IMR-90 (cell line): ENCODE measurements around the gene SYTL1. TPM values are rescaled to one million over a fixed set of nuclear protein-coding genes. Genes with fewer than 3 reads are reported as not detected.

Experiments used
- ATAC-seq: fragments of 200-7000 bp; cut with Tn5 transposase; 2 replicates; pipeline ENCODE4 v1.9.1; 2020; ENCODE audit warnings: low read depth, mild to moderate bottlenecking, moderate library complexity
- BruUV-seq: library from RNA; stranded (reverse); fragments of 400-500 nt; replicated peaks from 2 replicates; lab custom pipeline; 2021; lab: Mats Ljungman, UMichigan
- CTCF ChIA-PET: fragments of 300-600 bp; formaldehyde crosslinking; extraction: SDS; loops from one replicate; lab custom pipeline; 2021; ENCODE audit warnings: antibody characterized with exemption; lab: Yijun Ruan, JAX
- POLR2A ChIA-PET: fragments of 300-600 bp; sonication (Branson Sonifier 250); formaldehyde crosslinking; loops from one replicate; lab custom pipeline; 2022; ENCODE audit warnings: antibody characterized with exemption; ENCODE audit not compliant: unreplicated experiment; lab: Charles Lee
- DNase-seq: peaks from one replicate; pipeline ENCODE4 v3.0.0; 2013
- H2AFZ ChIP-seq: replicated peaks from 2 replicates; pipeline ENCODE3; 2013; ENCODE audit warnings: low read length, mild to moderate bottlenecking; ENCODE audit not compliant: poor library complexity
- H2AK5ac ChIP-seq: 2 replicates; pipeline ENCODE4 v1.6.1; 2013; ENCODE audit warnings: low read depth, low read length, inconsistent platforms
- H2AK9ac ChIP-seq: replicated peaks from 2 replicates; pipeline ENCODE3; 2013; ENCODE audit warnings: mild to moderate bottlenecking, low read depth, low read length, moderate library complexity; ENCODE audit not compliant: poor library complexity
- H2BK120ac ChIP-seq: 2 replicates; pipeline ENCODE4 v1.6.1; 2013; ENCODE audit warnings: low read depth, low read length, inconsistent platforms
- H2BK15ac ChIP-seq: 3 replicates; pipeline ENCODE4 v1.6.1; 2013; ENCODE audit warnings: low read depth, low read length, inconsistent platforms
- H2BK20ac ChIP-seq: 2 replicates; pipeline ENCODE4 v1.6.1; 2013; ENCODE audit warnings: low read depth, mild to moderate bottlenecking, inconsistent platforms, low read length, moderate library complexity
- H2BK5ac ChIP-seq: 2 replicates; pipeline ENCODE4 v1.6.1; 2013; ENCODE audit warnings: mild to moderate bottlenecking, low read depth, low read length, inconsistent platforms; ENCODE audit not compliant: poor library complexity, severe bottlenecking
- H3K14ac ChIP-seq: replicated peaks from 2 replicates; pipeline ENCODE4 v1.6.1; 2013; ENCODE audit warnings: low read depth, low read length, inconsistent platforms
- H3K18ac ChIP-seq: 2 replicates; pipeline ENCODE4 v1.6.1; 2013; ENCODE audit warnings: low read depth, low read length, control low read depth
- H3K23ac ChIP-seq: 2 replicates; pipeline ENCODE4 v1.6.1; 2013; ENCODE audit warnings: low read depth, low read length, inconsistent platforms
- H3K27ac ChIP-seq: 2 replicates; pipeline ENCODE4 v1.5.1; 2013; ENCODE audit warnings: mild to moderate bottlenecking, control low read depth, low read length; ENCODE audit not compliant: insufficient read depth
- H3K27me3 ChIP-seq: 2 replicates; pipeline ENCODE4 v1.6.1; 2013; ENCODE audit warnings: low read length; ENCODE audit not compliant: control insufficient read depth, insufficient read depth
- H3K36me3 ChIP-seq: 2 replicates; pipeline ENCODE4 v1.6.1; 2013; ENCODE audit warnings: low read length, mixed read lengths; ENCODE audit not compliant: control insufficient read depth, insufficient read depth
- H3K4ac ChIP-seq: 2 replicates; pipeline ENCODE4 v1.6.1; 2013; ENCODE audit warnings: low read depth, low read length, inconsistent platforms
- H3K4me1 ChIP-seq: 2 replicates; pipeline ENCODE4 v1.6.1; 2013; ENCODE audit warnings: low read length, mixed read lengths; ENCODE audit not compliant: control insufficient read depth, insufficient read depth
- H3K4me2 ChIP-seq: 2 replicates; pipeline ENCODE4 v1.6.1; 2013; ENCODE audit warnings: low read depth, mild to moderate bottlenecking, control low read depth, low read length, moderate library complexity
- H3K4me3 ChIP-seq: 2 replicates; pipeline ENCODE4 v1.5.1; 2013; ENCODE audit warnings: low read depth, mild to moderate bottlenecking, control low read depth, low read length, moderate library complexity; ENCODE audit not compliant: insufficient read depth
- H3K56ac ChIP-seq: 2 replicates; pipeline ENCODE4 v1.6.1; 2013; ENCODE audit warnings: low read length, inconsistent platforms; ENCODE audit not compliant: insufficient read depth; ENCODE audit errors: extremely low read depth
- H3K79me1 ChIP-seq, 2 experiments: 2 replicates each; pipeline ENCODE4 v1.6.1; 2013; ENCODE audit warnings: low read length in 2 of 2, inconsistent platforms in 1 of 2, low read depth in 1 of 2
- H3K9ac ChIP-seq: 2 replicates; pipeline ENCODE4 v1.6.1; 2013; ENCODE audit warnings: low read depth, low read length, control low read depth
- H3K9me1 ChIP-seq: 2 replicates; pipeline ENCODE4 v1.6.1; 2013; ENCODE audit warnings: low read length, inconsistent platforms; ENCODE audit not compliant: insufficient read depth
- H3K9me3 ChIP-seq: 2 replicates; pipeline ENCODE4 v1.6.1; 2013; ENCODE audit warnings: low read length; ENCODE audit not compliant: control insufficient read depth, insufficient read depth
- H4K20me1 ChIP-seq: 2 replicates; pipeline ENCODE4 v1.6.1; 2013; ENCODE audit warnings: low read length, inconsistent platforms; ENCODE audit not compliant: insufficient read depth
- H4K5ac ChIP-seq: 2 replicates; pipeline ENCODE4 v1.6.1; 2013; ENCODE audit warnings: mild to moderate bottlenecking, low read depth, low read length, control low read depth
- H4K8ac ChIP-seq, 2 experiments: 2 replicates each; pipeline ENCODE4 v1.6.1; 2013; ENCODE audit warnings: low read depth in 2 of 2, low read length in 2 of 2, control low read depth in 1 of 2, inconsistent platforms in 1 of 2
- H4K91ac ChIP-seq: 2 replicates; pipeline ENCODE4 v1.6.1; 2013; ENCODE audit warnings: low read depth, low read length, inconsistent platforms; ENCODE audit not compliant: insufficient read depth
- BHLHE40 ChIP-seq: fragments of 150-350 bp; IDR thresholded peaks from 2 replicates; pipeline ENCODE4 v1.6.1; 2016; ENCODE audit warnings: mild to moderate bottlenecking, low read depth, low read length
- CEBPB ChIP-seq: IDR thresholded peaks from 2 replicates; pipeline ENCODE4 v1.6.1; 2012; ENCODE audit warnings: low read depth, low read length, improper control_type of control experiment
- ELK1 ChIP-seq: fragments of 150-350 bp; IDR thresholded peaks from 2 replicates; pipeline ENCODE4 v1.6.1; 2016; ENCODE audit warnings: low read depth, mild to moderate bottlenecking, low read length, moderate library complexity, borderline replicate concordance
- FOS ChIP-seq: fragments of 150-350 bp; IDR thresholded peaks from 2 replicates; pipeline ENCODE4 v1.6.1; 2016; ENCODE audit warnings: low read depth, low read length
- MAFK ChIP-seq: IDR thresholded peaks from 2 replicates; pipeline ENCODE4 v1.6.1; 2012; ENCODE audit warnings: low read depth, low read length, improper control_type of control experiment
- MXI1 ChIP-seq: IDR thresholded peaks from 2 replicates; pipeline ENCODE4 v1.6.1; 2012; ENCODE audit warnings: low read depth, mild to moderate bottlenecking, low read length, moderate library complexity, borderline replicate concordance
- NFE2L2 ChIP-seq: fragments of 150-350 bp; IDR thresholded peaks from 2 replicates; pipeline ENCODE4 v1.6.1; 2016; ENCODE audit warnings: low read depth, mild to moderate bottlenecking, low read length
- POLR2A ChIP-seq: IDR thresholded peaks from 2 replicates; pipeline ENCODE4 v1.6.1; 2012; ENCODE audit warnings: mild to moderate bottlenecking, low read depth, low read length
- RAD21 ChIP-seq: IDR thresholded peaks from 2 replicates; pipeline ENCODE4 v1.6.1; 2012; ENCODE audit warnings: low read length, improper control_type of control experiment
- RCOR1 ChIP-seq: IDR thresholded peaks from 2 replicates; pipeline ENCODE4 v1.6.1; 2012; ENCODE audit warnings: mild to moderate bottlenecking, low read length, improper control_type of control experiment; ENCODE audit not compliant: insufficient replicate concordance
- SMC3 ChIP-seq: fragments of 150-350 bp; IDR thresholded peaks from 2 replicates; pipeline ENCODE4 v1.6.1; 2016; ENCODE audit warnings: low read depth, mild to moderate bottlenecking, antibody characterized with exemption, low read length, moderate library complexity
- WGBS, 2 experiments: methylation state at CpG; one replicate each; pipeline versions ENCODE4 v1.1.5 to v1.1.7; 2013; ENCODE audit warnings: missing lambda C conversion rate in 2 of 2; ENCODE audit not compliant: insufficient read length in 1 of 2; ENCODE audit errors: extremely low coverage in 2 of 2; 5-methylcytosine and 5-hydroxymethylcytosine counted together
- dilution Hi-C: fragments of 300-500 bp; cut with HindIII; formaldehyde crosslinking; loops from one replicate; pipeline ENCODE4 v1.14.3; 2018; ENCODE audit warnings: low sequenced_read_pairs; ENCODE audit not compliant: unreplicated experiment
- in situ Hi-C: fragments of 300-500 bp; cut with MboI; formaldehyde crosslinking; loops from 3 replicates; pipeline ENCODE4 v1.14.3; 2019; ENCODE audit warnings: low sequenced_read_pairs, inconsistent platforms, mixed read lengths
- intact Hi-C: fragments of 100-400 bp; cut with micrococcal nuclease; formaldehyde crosslinking; loops from 2 replicates; pipeline ENCODE4 v1.10.0; 2022
- polyA plus RNA-seq, 3 experiments: library from polyadenylated mRNA; depleted of rRNA; stranded (reverse); fragments of >200 nt; gene quantifications; 2 replicates each; pipeline ENCODE4 v1.2.3, GENCODE V29; 2012; ENCODE audit warnings: low replicate concordance in 1 of 3
- total RNA-seq: library from RNA; depleted of rRNA; stranded (reverse); fragments of >200 nt; gene quantifications from 2 replicates; pipeline ENCODE4 v1.2.3, GENCODE V29; 2012
- TF ChIP-seq, protein P1 (sequence below): conservative IDR thresholded peaks from 2 replicates; pipeline ENCODE4 v1.5.1; 2012; ENCODE audit warnings: mild to moderate bottlenecking, low read depth, low read length, improper control_type of control experiment

The SYTL1 gene
- total and polyA plus RNA-seq, 2 of the 4 experiments (the other 2 are of a cell fraction): 0.18 to 1.0 TPM

DNA sequence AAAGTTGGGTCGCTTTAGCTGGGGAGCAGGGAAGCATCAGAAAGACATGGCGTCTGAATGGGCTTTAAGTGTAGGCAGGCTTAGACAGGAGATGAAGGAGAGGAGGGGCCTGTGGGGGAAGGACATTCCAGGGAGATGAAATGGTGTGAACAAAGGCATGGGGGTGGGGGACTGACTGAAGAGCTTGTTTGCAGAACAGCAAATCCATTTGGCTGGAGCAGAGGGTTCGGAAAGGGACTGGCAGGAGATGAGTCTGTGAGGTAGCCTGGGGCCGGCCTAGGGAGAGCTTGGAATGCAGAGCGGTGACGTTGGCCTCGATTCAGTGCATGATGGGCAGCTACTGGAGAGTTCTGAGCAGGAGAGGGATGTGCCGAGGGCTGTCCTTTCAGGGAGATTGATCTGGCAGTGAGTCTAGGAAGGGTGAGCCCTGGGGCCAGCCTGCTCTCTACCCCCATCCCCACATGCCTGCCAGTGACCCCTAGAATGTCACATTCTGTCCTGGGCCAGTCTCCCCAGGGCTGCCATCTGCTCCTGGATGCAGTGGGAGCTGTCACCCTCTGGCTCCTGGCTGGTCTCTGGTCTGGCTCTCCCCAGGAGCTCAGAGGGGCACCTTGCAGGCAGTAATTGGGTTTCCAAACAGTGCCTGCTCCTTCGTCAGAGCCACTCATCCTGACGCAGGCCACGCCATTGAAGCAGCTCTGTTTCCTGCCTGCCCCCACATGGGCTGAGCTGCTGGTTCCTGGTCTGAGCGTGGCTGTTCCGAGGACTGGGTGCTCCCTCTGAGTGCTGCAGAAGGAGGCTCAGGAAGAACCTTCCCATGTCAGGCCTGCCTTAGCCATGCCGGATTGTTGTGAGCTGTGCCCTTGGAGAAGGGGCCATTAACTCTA is 42.2 kb upstream of the SYTL1 start:
- H4K91ac ChIP-seq: peak overlapping the region; percentile 99
- in situ Hi-C loops: loop anchor here (5.0 kb wide), 2 partner anchors 93 to 308 kb away; partner anchors contain the start of gene GPR3
- dilution Hi-C loops: no loop called here
- peak; percentile 25; the same call in 1 of the 2 replicates for TF ChIP-seq RAD21
- TF ChIP-seq RCOR1: peak; percentile 30
- TF ChIP-seq FOS: peak; percentile 22; the same call in 1 of the 2 replicates
- TF ChIP-seq CEBPB: no peak
- no peak for TF ChIP-seq ELK1
- no peak for TF ChIP-seq SMC3
- TF ChIP-seq, protein P1, sequence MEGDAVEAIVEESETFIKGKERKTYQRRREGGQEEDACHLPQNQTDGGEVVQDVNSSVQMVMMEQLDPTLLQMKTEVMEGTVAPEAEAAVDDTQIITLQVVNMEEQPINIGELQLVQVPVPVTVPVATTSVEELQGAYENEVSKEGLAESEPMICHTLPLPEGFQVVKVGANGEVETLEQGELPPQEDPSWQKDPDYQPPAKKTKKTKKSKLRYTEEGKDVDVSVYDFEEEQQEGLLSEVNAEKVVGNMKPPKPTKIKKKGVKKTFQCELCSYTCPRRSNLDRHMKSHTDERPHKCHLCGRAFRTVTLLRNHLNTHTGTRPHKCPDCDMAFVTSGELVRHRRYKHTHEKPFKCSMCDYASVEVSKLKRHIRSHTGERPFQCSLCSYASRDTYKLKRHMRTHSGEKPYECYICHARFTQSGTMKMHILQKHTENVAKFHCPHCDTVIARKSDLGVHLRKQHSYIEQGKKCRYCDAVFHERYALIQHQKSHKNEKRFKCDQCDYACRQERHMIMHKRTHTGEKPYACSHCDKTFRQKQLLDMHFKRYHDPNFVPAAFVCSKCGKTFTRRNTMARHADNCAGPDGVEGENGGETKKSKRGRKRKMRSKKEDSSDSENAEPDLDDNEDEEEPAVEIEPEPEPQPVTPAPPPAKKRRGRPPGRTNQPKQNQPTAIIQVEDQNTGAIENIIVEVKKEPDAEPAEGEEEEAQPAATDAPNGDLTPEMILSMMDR: no peak
- TF ChIP-seq MXI1: no peak
- TF ChIP-seq NFE2L2: no peak
- TF ChIP-seq MAFK: no peak
- peak; percentile 39; the same call in 1 of the 2 replicates for TF ChIP-seq BHLHE40
- TF ChIP-seq POLR2A: peak; percentile 21; the same call in 1 of the 2 replicates

More for the DNA sequence above, 42.2 kb upstream of the SYTL1 start:
- Histone ChIP-seq H3K56ac (peak overlapping the region; percentile 89), H3K79me1 (peaks cover 0 to 21% of the 10 kb centered on the region in 2 experiments; a peak in 2 of 4 replicates), H3K23ac (peak overlapping the region; percentile 100), H2AK5ac (peak overlapping the region; percentile 100), H4K5ac (peak overlapping the region; percentile 96), H3K4me1 (peaks cover 27% of the 10 kb centered on the region), H3K18ac (peak overlapping the region; percentile 94), H2BK120ac (peak overlapping the region; percentile 100), H2BK20ac (peak overlapping the region; percentile 99), H2AK9ac (peak overlapping the region; percentile 94), H3K9me3 (no peaks in the 10 kb centered on the region), H3K36me3 (peaks cover 14% of the 10 kb centered on the region; the same call in 1 of the 2 replicates), H3K14ac (peak overlapping the region; percentile 100), H3K27ac (peak overlapping the region; percentile 95), H4K20me1 (0 out of 2 replicates have a peak, but pooled peaks cover 4% of the 10 kb centered on the region), H2AFZ (peak overlapping the region; percentile 92), H3K27me3 (no peaks in the 10 kb centered on the region), H3K9ac (peak overlapping the region; percentile 66), H3K4me3 (no peak overlapping the region), H3K4ac (peak overlapping the region; percentile 100), H3K4me2 (peak overlapping the region; percentile 59), H2BK5ac (peak overlapping the region; percentile 97), H3K9me1 (peaks cover 13% of the 10 kb centered on the region), H2BK15ac (peak overlapping the region; percentile 98), H4K8ac (peak overlapping the region; percentile 99)
- peak; percentile 78 for ATAC-seq
- intact Hi-C loops: loop anchor here (1.0 to 5.0 kb wide), 6 partner anchors 67 to 363 kb away; partner anchors contain the start of gene MAP3K6
- ChIA-PET CTCF (interaction anchor here (0.6 to 7.1 kb wide), 20 partner anchors 9 to 363 kb away, joined by 3 to 79 read pairs (median 4); partner anchors contain the start of gene AHDC1), POLR2A (interaction anchor here (0.5 to 0.9 kb wide), 4 partner anchors 91 to 303 kb away, joined by 4 to 10 read pairs (median 7); no protein-coding TSS in a partner anchor)
- WGBS, 2 experiments: 27% methylated on average over 7 of the region's 14 CpGs; no CpG with 5 or more reads in 1 of the 2 experiments
- peak; percentile 100 for DNase-seq
- no TSS peak for BruUV-seq
